Stimulated activated CD8-positive, alpha-beta memory T cell treated with anti-CD3 and anti-CD28 coated beads, Interleukin-4, amount 100 ng/mL, for 4 hours (primary cell): ENCODE measurements around the gene NCOA3.

ENCODE experiments used
- DNase-seq, 2 donors: peaks; one replicate each; pipeline ENCODE4 v3.0.0-alpha.2; 2020; ENCODE audit warnings: low read depth in 2 of 2, low spot score in 1 of 2

The NCOA3 gene

DNA sequence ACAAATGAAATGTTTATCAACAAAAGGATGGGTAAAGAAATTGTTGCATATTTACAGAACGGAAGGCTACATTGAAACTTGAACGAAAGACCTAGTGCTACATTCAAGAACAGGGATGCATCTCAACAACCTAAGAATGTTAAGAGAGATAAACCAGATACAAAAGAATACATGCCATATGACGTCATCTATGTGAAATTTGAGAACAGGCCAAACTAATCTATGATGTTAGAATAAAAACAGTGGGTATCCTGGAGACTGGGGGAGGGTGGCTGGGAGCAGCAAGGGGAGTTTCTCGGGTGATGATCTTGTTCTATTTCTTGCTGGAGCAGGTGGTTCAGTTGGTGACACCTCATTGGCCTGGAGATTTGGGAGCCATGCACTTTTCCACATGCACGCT is 202.1 kb downstream of the NCOA3 start:
- no peak for DNase-seq

DNA sequence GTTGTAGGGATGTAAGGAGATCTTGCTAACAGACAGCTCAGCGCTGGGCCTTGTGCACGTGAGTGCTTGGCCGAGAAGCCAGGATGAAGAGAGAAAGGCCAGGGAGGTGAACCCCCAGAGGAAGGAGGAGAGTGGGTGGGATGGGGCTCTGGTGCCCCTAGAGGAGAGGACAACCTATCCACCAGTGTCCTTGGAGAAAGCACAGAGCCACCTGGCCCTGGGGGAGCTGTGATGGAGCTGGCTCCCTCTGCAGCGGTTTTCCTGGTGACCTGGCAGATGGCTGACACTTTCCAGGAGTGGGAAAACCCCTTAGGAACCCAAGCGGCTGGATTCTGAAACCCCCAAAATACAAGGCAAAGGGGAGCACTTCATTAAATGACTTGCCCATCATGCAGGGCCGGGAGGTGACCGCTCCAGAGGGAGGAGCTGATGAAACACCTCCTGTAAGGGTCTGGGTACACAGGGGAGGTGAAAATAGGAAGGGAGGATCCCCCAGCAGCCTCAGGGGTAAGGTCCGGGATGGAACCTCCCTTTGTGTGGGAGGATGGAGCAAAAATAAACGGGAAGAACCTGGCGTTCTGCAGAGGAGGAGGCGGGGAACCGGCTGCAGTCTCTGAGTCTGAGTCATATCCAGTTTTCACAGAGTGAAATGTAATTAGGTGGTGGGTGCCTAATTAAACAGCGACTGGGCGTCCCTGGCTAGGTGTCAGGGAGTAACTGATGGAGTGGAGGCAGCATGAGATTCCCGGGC is 203.2 kb downstream of the NCOA3 start:
- no peak for DNase-seq

DNA sequence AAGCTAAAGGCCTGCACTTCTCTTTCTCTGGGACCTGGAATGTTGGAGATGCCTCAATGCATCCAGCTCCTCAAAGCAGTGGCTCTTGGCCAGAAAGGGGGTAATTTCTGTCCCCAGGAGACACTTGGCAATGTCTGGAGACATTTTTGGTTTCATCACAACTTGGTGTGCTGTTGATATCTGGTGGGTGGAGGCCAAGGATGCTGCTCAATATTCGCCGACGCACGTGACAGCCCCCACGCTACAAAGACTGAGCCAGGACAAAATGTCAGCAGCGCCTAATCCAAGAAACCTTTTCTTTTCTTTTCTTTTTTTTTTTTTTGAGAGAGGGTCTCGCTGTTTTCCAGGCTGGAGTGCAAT is 203.8 kb downstream of the NCOA3 start:
- no peak for DNase-seq

DNA sequence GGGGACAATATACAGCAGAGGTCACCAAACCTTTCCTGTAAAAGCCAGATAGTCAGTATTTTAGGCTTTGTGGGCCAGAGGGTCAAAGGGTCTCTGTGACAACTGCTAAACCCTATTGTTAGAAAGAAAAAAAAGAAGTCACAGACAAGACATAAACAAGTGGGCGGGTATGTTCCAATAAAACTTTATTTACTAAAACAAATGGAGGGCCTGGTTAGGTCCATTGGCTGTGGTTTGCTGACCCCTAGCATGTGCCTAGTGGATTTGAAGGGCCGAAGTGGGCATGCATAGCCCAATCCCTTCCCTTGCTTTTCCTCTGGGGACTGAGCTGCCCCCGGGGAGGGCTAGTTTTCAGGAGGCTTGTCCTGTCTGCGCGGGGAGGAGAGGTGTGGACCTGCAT is 204.7 kb downstream of the NCOA3 start:
- DNase-seq, result no peak
